Mammary epithelial cell (primary cell): ENCODE data around the gene WASF2.

Experiments used
- CTCF ChIP-seq, 2 donors: IDR thresholded peaks in 1 of 2; conservative IDR thresholded peaks in 1 of 2; 2 replicates each; pipeline ENCODE4 v1.5.1; 2011 to 2012; ENCODE audit warnings: inconsistent platforms in 2 of 2, low read length in 2 of 2, mild to moderate bottlenecking in 2 of 2, control low read depth in 1 of 2, low read depth in 1 of 2; ENCODE audit not compliant: insufficient read depth in 1 of 2; ENCODE audit errors: extremely low read depth in 1 of 2
- EZH2 ChIP-seq: IDR thresholded peaks from 2 replicates; pipeline ENCODE4 v1.6.1; 2012; ENCODE audit warnings: low read length, inconsistent platforms, borderline replicate concordance

DNA sequence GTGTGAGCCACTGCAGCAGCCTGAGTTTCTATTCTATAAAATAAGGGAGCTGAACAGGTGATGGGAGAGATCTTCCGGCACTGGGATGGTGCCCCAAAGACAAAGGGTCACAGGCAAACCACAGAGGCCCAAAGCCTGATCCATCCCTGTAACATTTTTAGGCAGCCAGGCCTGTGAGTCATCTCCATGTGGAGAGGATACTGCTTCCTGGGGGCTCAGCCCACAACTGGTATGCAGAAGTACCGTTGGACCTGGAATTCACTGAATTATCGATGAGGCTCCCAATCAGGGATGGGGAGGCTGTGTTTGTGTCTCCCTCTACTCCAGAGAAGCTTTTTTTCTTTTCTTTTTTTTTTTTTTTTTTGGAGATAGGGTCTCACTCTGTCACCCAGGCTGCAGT, 48.8 kb upstream of the WASF2 start:
- no peak for TF ChIP-seq CTCF (conservative IDR thresholded peaks at IDR 0.05 in 1 of 2, IDR thresholded peaks at IDR 0.05 in 1 of 2; ENCODE audit: extremely low read depth in 1 of 2, insufficient read depth in 1 of 2, low read depth in 1 of 2, low read length in 2 of 2)
- TF ChIP-seq EZH2: no peak
